Measurements from ENCODE around the gene MMP7.

GRCh38 chr11:102478673-102479299 lies 51.8 kb downstream of the MMP7 start:
- no peak for TF ChIP-seq CTCF (IDR thresholded peaks at IDR 0.05; ENCODE audit: low read length)
- no peak for TF ChIP-seq EZH2 (IDR thresholded peaks at IDR 0.05; ENCODE audit: borderline replicate concordance, low read length)
